H1 (cell line): ENCODE measurements around the gene MRGPRE. TPM values are rescaled to one million over a fixed set of nuclear protein-coding genes. Genes with fewer than 3 reads are reported as not detected.

Source experiments
- CTCF ChIA-PET: fragments of 300-600 bp; sonication (Branson Sonifier 250); formaldehyde crosslinking; loops from one replicate; lab custom pipeline; 2021; ENCODE audit not compliant: partially characterized antibody; lab: Charles Lee
- POLR2A ChIA-PET: fragments of 300-600 bp; sonication (Branson Sonifier 250); formaldehyde crosslinking; loops from one replicate; lab custom pipeline; 2021; ENCODE audit warnings: inconsistent platforms; ENCODE audit not compliant: partially characterized antibody; lab: Charles Lee
- DNase-seq, 2 experiments: peaks; one replicate each; pipeline versions ENCODE4 v3.0.0 to v3.0.0-alpha.2; 2010 to 2022; ENCODE audit warnings: low spot score in 2 of 2, low read depth in 1 of 2, mixed read lengths in 1 of 2
- FAIRE-seq: peaks from 2 replicates; lab custom pipeline; 2011; peaks lifted over from hg19 to GRCh38; lab: Jason Lieb, UNC
- H2AFZ ChIP-seq: 2 replicates; pipeline ENCODE4 v1.8.1; 2012; ENCODE audit warnings: low read length, inconsistent platforms
- H2AK5ac ChIP-seq: 2 replicates; pipeline ENCODE4 v1.6.1; 2013; ENCODE audit warnings: low read depth, low read length
- H2BK120ac ChIP-seq: replicated peaks from 2 replicates; pipeline ENCODE3; 2013; ENCODE audit warnings: low read depth, low read length, inconsistent platforms
- H2BK12ac ChIP-seq: 2 replicates; pipeline ENCODE4 v1.6.1; 2013; ENCODE audit warnings: low read depth, low read length
- H2BK15ac ChIP-seq: 2 replicates; pipeline ENCODE4 v1.6.1; 2013; ENCODE audit warnings: low read length
- H2BK20ac ChIP-seq: 2 replicates; pipeline ENCODE4 v1.6.1; 2013; ENCODE audit warnings: low read length
- H2BK5ac ChIP-seq: 2 replicates; pipeline ENCODE4 v1.6.1; 2013; ENCODE audit warnings: low read depth, low read length
- H3K14ac ChIP-seq: 2 replicates; pipeline ENCODE4 v1.6.1; 2013; ENCODE audit warnings: inconsistent platforms; ENCODE audit not compliant: insufficient read length
- H3K18ac ChIP-seq: 2 replicates; pipeline ENCODE4 v1.6.1; 2013; ENCODE audit warnings: low read length; ENCODE audit errors: extremely low read depth
- H3K23ac ChIP-seq: 2 replicates; pipeline ENCODE4 v1.6.1; 2013; ENCODE audit warnings: inconsistent platforms; ENCODE audit not compliant: insufficient read length
- H3K23me2 ChIP-seq: 2 replicates; pipeline ENCODE4 v1.6.1; 2013; ENCODE audit warnings: low read depth, low read length
- H3K27ac ChIP-seq: 2 replicates; pipeline ENCODE4 v1.6.1; 2011; ENCODE audit warnings: low read depth, low read length, inconsistent platforms
- H3K27me3 ChIP-seq, 4 experiments: replicated peaks in 1 of 4; 1 replicate in 1 of 4; 2 replicates in 3 of 4; pipeline versions ENCODE4 v1.6.1 to v1.8.1; 2011 to 2013; ENCODE audit warnings: low read length in 3 of 4, mild to moderate bottlenecking in 3 of 4, inconsistent platforms in 2 of 4, mixed read lengths in 2 of 4, moderate library complexity in 1 of 4; ENCODE audit not compliant: control insufficient read depth in 3 of 4, insufficient read depth in 3 of 4; ENCODE audit errors: extremely low read depth in 1 of 4
- H3K36me3 ChIP-seq, 4 experiments: 2 replicates each; pipeline versions ENCODE4 v1.6.1 to v1.8.1; 2011 to 2013; ENCODE audit warnings: mild to moderate bottlenecking in 4 of 4, low read length in 3 of 4, moderate library complexity in 2 of 4, control low read depth in 1 of 4, inconsistent platforms in 1 of 4; ENCODE audit not compliant: insufficient read depth in 4 of 4, control insufficient read depth in 2 of 4
- H3K4ac ChIP-seq: replicated peaks from 2 replicates; pipeline ENCODE3; 2013; ENCODE audit warnings: low read length, low read depth, mixed read lengths, inconsistent platforms; ENCODE audit not compliant: insufficient read length
- H3K4me1 ChIP-seq, 4 experiments: replicated peaks in 1 of 4; 1 replicate in 1 of 4; 2 replicates in 3 of 4; pipeline versions ENCODE4 v1.6.1 to v1.8.1; 2011 to 2013; ENCODE audit warnings: low read length in 3 of 4, inconsistent platforms in 2 of 4, mixed read lengths in 1 of 4; ENCODE audit not compliant: insufficient read depth in 4 of 4, control insufficient read depth in 3 of 4
- H3K4me2 ChIP-seq, 2 experiments: 2 replicates each; pipeline versions ENCODE4 v1.6.1 to v1.8.1; 2011 to 2013; ENCODE audit warnings: low read depth in 2 of 2, low read length in 2 of 2, control low read depth in 1 of 2, inconsistent platforms in 1 of 2, mild to moderate bottlenecking in 1 of 2; ENCODE audit not compliant: insufficient read depth in 1 of 2
- H3K4me3 ChIP-seq, 4 experiments: fragments of 200-600, 300-600 bp in 1 of 4; sonication (generic), shearing (Covaris generic), sonication (Bioruptor Twin) in 1 of 4; 2 replicates each; pipeline versions ENCODE4 v1.5.1 to v1.8.1; 2011 to 2016; ENCODE audit warnings: low read length in 4 of 4, low read depth in 3 of 4, control low read depth in 2 of 4, inconsistent platforms in 2 of 4, mild to moderate bottlenecking in 2 of 4, mixed read lengths in 1 of 4, moderate library complexity in 1 of 4; ENCODE audit not compliant: insufficient read depth in 2 of 4; ENCODE audit errors: extremely low read depth in 1 of 4
- H3K56ac ChIP-seq: replicated peaks from 2 replicates; pipeline ENCODE3; 2013; ENCODE audit warnings: low read depth, mild to moderate bottlenecking, mixed read lengths, low read length, inconsistent platforms; ENCODE audit not compliant: insufficient read length
- H3K79me1 ChIP-seq: 2 replicates; pipeline ENCODE4 v1.6.1; 2013; ENCODE audit warnings: low read depth, low read length, control low read depth
- H3K79me2 ChIP-seq, 2 experiments: 2 replicates each; pipeline versions ENCODE4 v1.6.1 to v1.8.1; 2012 to 2013; ENCODE audit warnings: low read length in 2 of 2, mild to moderate bottlenecking in 2 of 2, inconsistent platforms in 1 of 2; ENCODE audit not compliant: insufficient read depth in 2 of 2, control insufficient read depth in 1 of 2
- H3K9ac ChIP-seq, 4 experiments: replicated peaks in 1 of 4; 1 replicate in 1 of 4; 2 replicates in 3 of 4; pipeline versions ENCODE4 v1.6.1 to v1.8.1; 2011 to 2013; ENCODE audit warnings: low read depth in 3 of 4, low read length in 3 of 4, control low read depth in 2 of 4, mild to moderate bottlenecking in 2 of 4, moderate library complexity in 2 of 4, inconsistent platforms in 1 of 4; ENCODE audit errors: extremely low read depth in 1 of 4
- H3K9me3 ChIP-seq, 2 experiments: 2 replicates each; pipeline versions ENCODE4 v1.6.1 to v1.8.1; 2012 to 2013; ENCODE audit warnings: mild to moderate bottlenecking in 2 of 2, moderate library complexity in 2 of 2, control low read depth in 1 of 2, inconsistent platforms in 1 of 2, low read depth in 1 of 2, low read length in 1 of 2, mixed read lengths in 1 of 2; ENCODE audit not compliant: insufficient read depth in 2 of 2
- H4K20me1 ChIP-seq, 2 experiments: replicated peaks in 1 of 2; 2 replicates each; pipeline versions ENCODE3 to v1.8.1; 2011 to 2013; ENCODE audit warnings: inconsistent platforms in 2 of 2, low read length in 2 of 2, mild to moderate bottlenecking in 1 of 2; ENCODE audit not compliant: insufficient read depth in 2 of 2, control insufficient read depth in 1 of 2
- H4K5ac ChIP-seq: 2 replicates; pipeline ENCODE4 v1.6.1; 2013; ENCODE audit warnings: low read length, low read depth, mixed read lengths, inconsistent platforms; ENCODE audit not compliant: insufficient read length
- H4K8ac ChIP-seq: 2 replicates; pipeline ENCODE4 v1.8.0; 2013; ENCODE audit warnings: mild to moderate bottlenecking, moderate library complexity, low read length, inconsistent platforms; ENCODE audit not compliant: insufficient read depth; ENCODE audit errors: extremely low read depth
- H4K91ac ChIP-seq: replicated peaks from 2 replicates; pipeline ENCODE3; 2013; ENCODE audit warnings: low read length, mixed read lengths, inconsistent platforms; ENCODE audit not compliant: insufficient read length
- CEBPB ChIP-seq: IDR thresholded peaks from 2 replicates; pipeline ENCODE4 v1.6.1; 2012; ENCODE audit warnings: low read depth, low read length
- POU5F1 ChIP-seq: IDR thresholded peaks from 2 replicates; pipeline ENCODE4 v1.6.1; 2011; ENCODE audit warnings: low read depth, mild to moderate bottlenecking, low read length, moderate library complexity
- WGBS, 2 experiments: shearing (Covaris generic) in 1 of 2; methylation state at CpG; one replicate each; pipeline versions ENCODE4 v1.1.6 to v1.1.7; 2013 to 2015; ENCODE audit warnings: low lambda C conversion rate in 2 of 2, mixed read lengths in 2 of 2, inconsistent platforms in 1 of 2, low coverage in 1 of 2, missing lambda C conversion rate in 1 of 2; ENCODE audit not compliant: insufficient replicate concordance in 2 of 2, insufficient coverage in 1 of 2, insufficient read length in 1 of 2; ENCODE audit errors: extremely low coverage in 1 of 2, missing lambda C conversion rate in 1 of 2; 5-methylcytosine and 5-hydroxymethylcytosine counted together
- polyA plus RNA-seq, 7 experiments: library from polyadenylated mRNA; depleted of rRNA in 3 of 7; stranded (reverse) in 5 of 7; unstranded in 2 of 7; fragments of >200 nt in 5 of 7; fragments of 200-250 nt in 2 of 7; gene quantifications; 1 replicate in 5 of 7; 2 replicates in 1 of 7; 4 replicates in 1 of 7; pipeline versions ENCODE4 v1.2.1 to v1.2.3, GENCODE V29; 2011 to 2013; ENCODE audit warnings: missing spikeins in 2 of 7, mixed read lengths in 2 of 7
- total RNA-seq: library from RNA; stranded (reverse); fragmentation: NEBNext Ultra II Directional; extraction: Animal tissue kit (Norgen Biotek cat#: 25700); gene quantifications from 2 replicates; pipeline ENCODE4 v1.2.1, GENCODE V29; 2021

MRGPRE gene
- total and polyA plus RNA-seq, 2 of the 8 experiments (the other 6 are each of a cell fraction or from before 2014, with no cell fraction given): not detected

- no peak overlapping the region for H3K18ac ChIP-seq
- peaks cover 0 to 6% of the 10 kb centered on the region in 2 experiments for H4K20me1 ChIP-seq
- H2BK120ac ChIP-seq: no peak overlapping the region
- no peak overlapping the region for H2BK20ac ChIP-seq
- no peak overlapping the region for H2BK5ac ChIP-seq
- H3K79me1 ChIP-seq: no peaks in the 10 kb centered on the region
- H2BK12ac ChIP-seq: no peak overlapping the region
- H3K27ac ChIP-seq: no peak overlapping the region
- 0 out of 4 replicates have a peak, but pooled peaks cover 0 to 4% of the 10 kb centered on the region in 2 experiments for H3K9me3 ChIP-seq
- H3K9ac ChIP-seq: no peak overlapping the region
- no peak overlapping the region for H3K4me3 ChIP-seq
- 88% methylated on average over 2 of the region's 2 CpGs; no CpG with 5 or more reads in 1 of the 2 experiments for WGBS, 2 experiments
- ChIA-PET POLR2A (interaction anchor here (1.2 kb wide), 1 partner anchor 9 kb away, joined by 3 read pairs; no protein-coding TSS in a partner anchor), CTCF (interaction anchor here (1.0 to 1.1 kb wide), 2 partner anchors 17 to 28 kb away, joined by 3 read pairs; no protein-coding TSS in a partner anchor)
- FAIRE-seq (no peak), DNase-seq (no peak)
- no peak overlapping the region for H3K4me2 ChIP-seq
- no peaks in the 10 kb centered on the region; a peak in 1 of 8 replicates for H3K36me3 ChIP-seq
- H3K79me2 ChIP-seq: no peaks in the 10 kb centered on the region
- H4K91ac ChIP-seq: no peak overlapping the region
- H2AFZ ChIP-seq: no peak overlapping the region
- TF ChIP-seq CEBPB: peak; percentile 86
- TF ChIP-seq POU5F1: no peak
- no peak overlapping the region for H3K4ac ChIP-seq
- no peak overlapping the region for H4K8ac ChIP-seq
- H3K56ac ChIP-seq: no peak overlapping the region
- H2AK5ac ChIP-seq: no peak overlapping the region
- no peak overlapping the region for H3K14ac ChIP-seq
- no peaks in the 10 kb centered on the region for H3K27me3 ChIP-seq
- H3K4me1 ChIP-seq: no peaks in the 10 kb centered on the region
- H2BK15ac ChIP-seq: peak overlapping the region; percentile 22; the same call in 1 of the 2 replicates
- no peak overlapping the region for H3K23ac ChIP-seq
- H3K23me2 ChIP-seq: peaks cover 12% of the 10 kb centered on the region; the same call in 1 of the 2 replicates
- H4K5ac ChIP-seq: no peak overlapping the region
Observed at GRCh38 chr11:3178349-3178748, 53.9 kb downstream of the MRGPRE start.
